ENCODE data around the gene FAM13A. TPM values are rescaled to one million over a fixed set of nuclear protein-coding genes. Genes with fewer than 3 reads are reported as not detected.

Gene FAM13A
- total and polyA plus RNA-seq, 2 of the 13 experiments (the other 11 are each of a cell fraction or from before 2014, with no cell fraction given), result 1.2 to 36.2 TPM

- Histone ChIP-seq H3K79me2 (ENCODE audit: insufficient read depth, low read length) (no peaks in the 10 kb centered on the region), H4K20me1 (ENCODE audit: insufficient read depth, low read length) (no peaks in the 10 kb centered on the region), H3K9me3 (ENCODE audit: low read length) (no peaks in the 10 kb centered on the region), H3K9ac (ENCODE audit: insufficient read depth, low read depth, low read length) (no peak overlapping the region), H3K4me2 (ENCODE audit: low read depth, low read length) (no peak overlapping the region), H3K36me3 (replicated peaks in 1 of 2; ENCODE audit: control insufficient read depth in 1 of 2, insufficient read depth in 2 of 2, low read length in 2 of 2) (peaks cover 3 to 13% of the 10 kb centered on the region in 2 experiments; a peak in 3 of 5 replicates), H3K4me3 (replicated peaks in 1 of 3; ENCODE audit: insufficient read depth in 1 of 3, low read depth in 2 of 3, low read length in 3 of 3) (no peak overlapping the region), H3K27ac (ENCODE audit: extremely low read length, insufficient read depth, low read length) (no peak overlapping the region), H2AFZ (ENCODE audit: low read length) (no peak overlapping the region), H3K4me1 (ENCODE audit: insufficient read depth, low read length) (peaks cover 93% of the 10 kb centered on the region), H3K27me3 (ENCODE audit: control insufficient read depth in 1 of 2, insufficient read depth in 2 of 2, low read length in 2 of 2) (no peaks in the 10 kb centered on the region)
- FAIRE-seq, result no peak
- POLR2A ChIA-PET, result no interaction called here
- no TSS peak for BruUV-seq (replicated peaks)
- intact Hi-C loops (cut with micrococcal nuclease; ENCODE audit: unreplicated experiment) (no loop called here), in situ Hi-C loops (cut with HindIII; ENCODE audit: extremely low pct_ligation_motif_present, low pct_unique_long_range_greater_than_20kb) (no loop called here)
- no peak for DNase-seq (ENCODE audit: low spot score)
- CTCF ChIA-PET (ENCODE audit: low intra/inter-chr PET ratio, low total read pairs), result no interaction called here
- no peak for ATAC-seq
- 94% methylated on average over 3 of the region's 3 CpGs for WGBS (ENCODE audit: low lambda C conversion rate)
- no peak for TF ChIP-seq MAF1 (CRISPR knock-in tag; IDR thresholded peaks at IDR 0.05; ENCODE audit: borderline replicate concordance)
- no peak for TF ChIP-seq KAT7 (CRISPR knock-in tag; IDR thresholded peaks at IDR 0.05; ENCODE audit: borderline replicate concordance)
- TF ChIP-seq ZNF543 (CRISPR knock-in tag; IDR thresholded peaks at IDR 0.05), result no peak
- no peak for TF ChIP-seq ZBTB49 (CRISPR knock-in tag; IDR thresholded peaks at IDR 0.05; ENCODE audit: borderline replicate concordance)
- TF ChIP-seq ZNF414 (CRISPR knock-in tag; IDR thresholded peaks at IDR 0.05), result no peak
- TF ChIP-seq YEATS2 (CRISPR knock-in tag; IDR thresholded peaks at IDR 0.05; ENCODE audit: borderline replicate concordance), result no peak
- TF ChIP-seq PATZ1 (CRISPR knock-in tag; IDR thresholded peaks at IDR 0.05), result no peak
- TF ChIP-seq KDM4B (CRISPR knock-in tag; IDR thresholded peaks at IDR 0.05), result no peak
Measured at GRCh38 chr4:88761342-88761741, 295.6 kb downstream of the FAM13A start.
